HL-60 (cell line): ENCODE results near the gene RABGAP1L.

Experiments
- CTCF ChIP-seq: IDR thresholded peaks from one replicate; pipeline ENCODE4 v1.5.1; 2011; ENCODE audit warnings: low read length, control low read depth, inconsistent platforms; ENCODE audit not compliant: insufficient read depth
- GABPA ChIP-seq: IDR thresholded peaks from 2 replicates; pipeline ENCODE4 v1.6.1; 2012; ENCODE audit warnings: low read depth
- POLR2AphosphoS5 ChIP-seq: IDR thresholded peaks from 2 replicates; pipeline ENCODE4 v1.6.1; 2012; ENCODE audit warnings: low read depth
- REST ChIP-seq: IDR thresholded peaks from 2 replicates; pipeline ENCODE4 v1.6.1; 2012; ENCODE audit warnings: low read depth; ENCODE audit not compliant: insufficient replicate concordance
- SPI1 ChIP-seq: IDR thresholded peaks from 2 replicates; pipeline ENCODE4 v1.6.1; 2012; ENCODE audit warnings: low read depth, mild to moderate bottlenecking, borderline replicate concordance

GRCh38 chr1:174911606-174912005 is 752.3 kb downstream of the RABGAP1L start:
- TF ChIP-seq CTCF: no peak
- TF ChIP-seq POLR2AphosphoS5: no peak
- TF ChIP-seq GABPA: no peak
- TF ChIP-seq REST: no peak
- TF ChIP-seq SPI1: no peak
